Glutamatergic neuron (in vitro differentiated cells): ENCODE results near the gene EVC. TPM values are rescaled to one million over a fixed set of nuclear protein-coding genes. Genes with fewer than 3 reads are reported as not detected.

Source experiments
- DNase-seq: peaks from one replicate; pipeline ENCODE4 v3.0.0; 2022
- H3K27ac Mint-ChIP-seq: one replicate; pipeline ENCODE4 v1.8.0; 2020; ENCODE audit warnings: mild to moderate bottlenecking, mixed read lengths, inconsistent platforms; ENCODE audit not compliant: unreplicated experiment
- H3K27me3 Mint-ChIP-seq: one replicate; pipeline ENCODE4 v1.8.0; 2020; ENCODE audit warnings: mild to moderate bottlenecking, moderate library complexity, mixed read lengths, inconsistent platforms; ENCODE audit not compliant: unreplicated experiment
- H3K36me3 Mint-ChIP-seq: one replicate; pipeline ENCODE4 v1.8.0; 2020; ENCODE audit warnings: mild to moderate bottlenecking, mixed read lengths, inconsistent platforms; ENCODE audit not compliant: unreplicated experiment
- H3K4me1 Mint-ChIP-seq: one replicate; pipeline ENCODE4 v1.8.0; 2020; ENCODE audit warnings: mild to moderate bottlenecking, low read depth, mixed read lengths, inconsistent platforms; ENCODE audit not compliant: unreplicated experiment
- H3K4me3 Mint-ChIP-seq: one replicate; pipeline ENCODE4 v1.8.0; 2020; ENCODE audit warnings: mild to moderate bottlenecking, mixed read lengths, inconsistent platforms; ENCODE audit not compliant: unreplicated experiment
- H3K9me3 Mint-ChIP-seq: one replicate; pipeline ENCODE4 v1.8.0; 2020; ENCODE audit warnings: mild to moderate bottlenecking, moderate library complexity, mixed read lengths, inconsistent platforms; ENCODE audit not compliant: unreplicated experiment
- total RNA-seq: library from RNA; stranded (reverse); fragmentation: NEBNext Ultra II Directional; extraction: Animal tissue kit (Norgen Biotek cat#: 25700); gene quantifications from one replicate; pipeline ENCODE4 v1.2.1, GENCODE V29; 2021; ENCODE audit not compliant: unreplicated experiment
- TF ChIP-seq, protein P1 (sequence below): fragments of 200-600 bp; sonication (generic); IDR thresholded peaks from one replicate; pipeline ENCODE4 v1.5.0; 2021; ENCODE audit not compliant: partially characterized antibody, unreplicated experiment

The EVC gene
- total RNA-seq, 1 donor from 2014 or later: 6.7 TPM

DNA sequence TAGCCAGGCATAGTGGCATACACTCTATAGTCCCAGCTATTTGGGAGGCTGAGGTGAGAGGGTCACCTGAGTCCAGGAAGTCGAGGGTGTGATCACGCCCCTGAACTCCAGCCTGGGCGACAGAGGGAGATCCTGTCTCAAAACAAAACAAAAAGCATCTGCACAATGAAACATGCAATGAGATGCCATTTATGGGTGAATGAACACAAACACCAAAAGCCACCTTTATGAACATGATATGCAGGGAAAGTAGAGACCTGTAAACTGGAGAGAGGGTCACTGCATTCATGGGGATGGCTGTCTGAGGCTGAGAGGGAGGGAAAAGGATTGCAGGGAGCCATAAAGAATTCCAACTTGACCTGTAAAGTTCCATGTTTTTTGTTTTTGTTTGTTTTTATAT, 70.7 kb downstream of the EVC start:
- H3K27me3 Mint-ChIP-seq: peaks cover 7% of the 10 kb centered on the region
- TF ChIP-seq, protein P1, sequence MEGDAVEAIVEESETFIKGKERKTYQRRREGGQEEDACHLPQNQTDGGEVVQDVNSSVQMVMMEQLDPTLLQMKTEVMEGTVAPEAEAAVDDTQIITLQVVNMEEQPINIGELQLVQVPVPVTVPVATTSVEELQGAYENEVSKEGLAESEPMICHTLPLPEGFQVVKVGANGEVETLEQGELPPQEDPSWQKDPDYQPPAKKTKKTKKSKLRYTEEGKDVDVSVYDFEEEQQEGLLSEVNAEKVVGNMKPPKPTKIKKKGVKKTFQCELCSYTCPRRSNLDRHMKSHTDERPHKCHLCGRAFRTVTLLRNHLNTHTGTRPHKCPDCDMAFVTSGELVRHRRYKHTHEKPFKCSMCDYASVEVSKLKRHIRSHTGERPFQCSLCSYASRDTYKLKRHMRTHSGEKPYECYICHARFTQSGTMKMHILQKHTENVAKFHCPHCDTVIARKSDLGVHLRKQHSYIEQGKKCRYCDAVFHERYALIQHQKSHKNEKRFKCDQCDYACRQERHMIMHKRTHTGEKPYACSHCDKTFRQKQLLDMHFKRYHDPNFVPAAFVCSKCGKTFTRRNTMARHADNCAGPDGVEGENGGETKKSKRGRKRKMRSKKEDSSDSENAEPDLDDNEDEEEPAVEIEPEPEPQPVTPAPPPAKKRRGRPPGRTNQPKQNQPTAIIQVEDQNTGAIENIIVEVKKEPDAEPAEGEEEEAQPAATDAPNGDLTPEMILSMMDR: no peak

DNA sequence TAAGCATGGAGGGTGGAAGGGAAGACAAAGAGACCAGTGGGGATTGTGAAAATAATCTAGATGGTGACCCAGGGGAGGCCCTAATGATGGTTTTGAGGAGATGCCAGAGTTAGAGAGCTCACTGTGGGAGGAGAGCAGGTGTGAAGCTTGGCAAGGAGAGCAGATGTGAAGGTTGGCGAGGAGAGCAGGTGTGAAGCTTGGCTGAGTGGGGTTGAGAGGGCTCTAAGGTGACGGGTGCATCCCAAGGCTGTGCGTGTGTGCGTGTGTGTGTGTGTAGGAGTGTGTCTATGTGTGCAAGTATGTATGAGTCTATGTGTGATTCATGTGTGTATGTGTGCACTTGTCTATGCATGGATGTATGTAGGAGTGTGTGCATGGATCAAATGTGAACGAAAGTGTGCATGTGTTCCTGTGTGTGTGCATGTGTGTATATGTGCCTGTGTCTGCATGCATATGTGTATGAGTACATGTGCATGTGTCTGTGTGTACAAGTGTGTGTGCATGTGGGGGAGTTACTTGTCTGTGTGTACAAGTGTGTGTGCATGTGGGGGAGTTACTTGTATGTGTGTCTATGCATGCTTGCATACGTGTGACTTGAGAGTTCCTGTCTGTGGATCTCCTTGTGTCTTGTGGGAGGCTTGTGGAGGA, 72.0 kb downstream of the EVC start:
- peak overlapping the region; percentile 67 for H3K27ac Mint-ChIP-seq
- no peak overlapping the region for H3K4me3 Mint-ChIP-seq
- no peak for DNase-seq
- H3K27me3 Mint-ChIP-seq: peaks cover 7% of the 10 kb centered on the region
- TF ChIP-seq, protein P1: no peak
- peaks cover 22% of the 10 kb centered on the region for H3K36me3 Mint-ChIP-seq
- peaks cover 3% of the 10 kb centered on the region for H3K9me3 Mint-ChIP-seq
- H3K4me1 Mint-ChIP-seq: peaks cover 16% of the 10 kb centered on the region

More for the DNA sequence above, 70.7 kb downstream of the EVC start:
- H3K4me1 Mint-ChIP-seq: peaks cover 16% of the 10 kb centered on the region
- DNase-seq: no peak
- peaks cover 3% of the 10 kb centered on the region for H3K9me3 Mint-ChIP-seq
- H3K4me3 Mint-ChIP-seq: no peak overlapping the region
- peaks cover 19% of the 10 kb centered on the region for H3K36me3 Mint-ChIP-seq
- H3K27ac Mint-ChIP-seq: no peak overlapping the region

DNA sequence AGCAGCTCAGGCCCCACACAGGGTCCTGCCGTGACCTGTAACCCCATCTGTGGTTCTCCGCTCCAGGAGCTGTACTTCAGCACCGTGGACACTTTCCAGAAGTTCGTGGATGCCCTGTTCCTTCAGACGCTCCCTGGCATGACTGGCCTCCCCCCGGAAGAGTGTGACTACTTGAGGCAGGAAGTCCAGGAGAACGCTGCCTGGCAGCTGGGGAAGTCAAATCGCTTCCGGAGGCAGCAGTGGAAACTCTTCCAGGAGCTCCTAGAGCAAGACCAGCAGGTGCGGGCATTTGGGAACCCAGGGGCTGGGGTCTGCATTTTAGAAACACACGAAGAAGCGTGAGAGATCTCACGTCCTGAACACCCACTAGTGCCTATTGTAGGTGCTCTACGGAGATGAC, 72.5 kb downstream of the EVC start:
- peaks cover 16% of the 10 kb centered on the region for H3K4me1 Mint-ChIP-seq
- H3K27me3 Mint-ChIP-seq: peaks cover 7% of the 10 kb centered on the region
- peaks cover 26% of the 10 kb centered on the region for H3K36me3 Mint-ChIP-seq
- H3K9me3 Mint-ChIP-seq: peaks cover 3% of the 10 kb centered on the region
- no peak for DNase-seq
- H3K4me3 Mint-ChIP-seq: no peak overlapping the region
- TF ChIP-seq, protein P1: no peak
- H3K27ac Mint-ChIP-seq: no peak overlapping the region

DNA sequence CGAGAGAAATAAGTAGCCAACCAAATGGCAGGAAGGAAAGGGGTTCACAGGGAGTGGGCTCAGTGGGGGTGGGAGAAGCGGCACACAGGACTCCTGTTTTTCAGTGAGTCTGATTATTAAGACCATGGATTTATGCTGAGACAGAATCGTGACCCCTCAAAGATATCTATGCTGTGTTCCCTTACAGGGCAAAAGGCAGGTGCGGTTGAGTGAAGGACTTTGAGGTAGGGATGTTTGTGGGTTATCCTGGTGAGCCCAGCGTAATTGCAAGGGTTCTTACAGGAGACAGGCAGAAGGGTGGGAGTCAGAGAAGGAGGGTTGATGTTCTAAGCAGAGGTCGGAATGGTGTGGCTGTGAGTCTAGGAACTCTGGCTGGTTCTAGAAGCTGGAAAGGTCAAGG, 73.0 kb downstream of the EVC start:
- TF ChIP-seq, protein P1: no peak
- DNase-seq: no peak
- Mint-ChIP-seq H3K9me3 (peaks cover 6% of the 10 kb centered on the region), H3K27ac (no peak overlapping the region), H3K4me1 (peaks cover 18% of the 10 kb centered on the region), H3K36me3 (peaks cover 29% of the 10 kb centered on the region), H3K4me3 (no peak overlapping the region), H3K27me3 (peaks cover 9% of the 10 kb centered on the region)

DNA sequence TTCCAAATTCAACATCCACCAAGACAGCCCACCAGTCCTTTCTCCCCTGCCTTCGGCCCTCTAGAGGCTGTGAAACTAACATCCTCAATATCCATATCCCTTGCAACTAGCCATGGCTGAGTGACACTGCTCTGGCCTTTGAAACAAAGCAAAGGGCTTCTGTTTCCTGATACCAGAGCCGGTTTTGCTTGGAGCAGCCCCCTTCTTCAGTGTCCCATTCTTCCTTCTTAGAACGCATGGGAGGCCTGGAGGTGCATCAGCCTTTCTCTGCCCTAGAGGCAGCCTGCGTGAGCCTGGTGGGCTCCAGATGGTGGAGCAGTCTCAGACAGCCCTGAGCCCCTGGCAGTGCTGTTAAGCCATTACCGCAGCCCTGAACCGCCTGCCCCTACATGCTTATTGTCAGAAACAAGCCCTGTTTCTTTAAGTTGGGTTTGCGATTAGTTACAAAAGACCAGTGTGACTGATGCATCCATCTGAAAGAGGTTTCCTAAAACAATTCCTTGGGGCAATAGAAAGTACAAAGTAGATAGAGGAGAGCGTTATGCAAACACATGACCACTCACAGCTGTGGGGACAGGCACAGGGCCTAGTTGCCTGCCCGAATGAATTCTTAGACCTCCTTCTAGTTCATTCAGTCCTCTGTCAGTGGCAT, 74.1 kb downstream of the EVC start:
- H3K27ac Mint-ChIP-seq: peak overlapping the region; percentile 89

More for the DNA sequence above, 74.1 kb downstream of the EVC start:
- TF ChIP-seq, protein P1: no peak
- H3K9me3 Mint-ChIP-seq: peaks cover 6% of the 10 kb centered on the region
- peak overlapping the region; percentile 61 for H3K4me3 Mint-ChIP-seq
- DNase-seq: peak; percentile 42
- H3K4me1 Mint-ChIP-seq: peaks cover 20% of the 10 kb centered on the region
- H3K36me3 Mint-ChIP-seq: peaks cover 29% of the 10 kb centered on the region
- peaks cover 9% of the 10 kb centered on the region for H3K27me3 Mint-ChIP-seq
